Large intestine (tissue), 3 donors: Measurements from ENCODE around the gene ZNF823. TPM values are rescaled to one million over a fixed set of nuclear protein-coding genes. Genes with fewer than 3 reads are reported as not detected.

ENCODE experiments used
- DNase-seq, 2 donors: peaks; one replicate each; pipeline versions ENCODE4 v3.0.0 to v3.0.0-alpha.2; 2013
- H3K27ac ChIP-seq: one replicate; pipeline ENCODE4 v1.5.1; 2013; ENCODE audit warnings: low read length
- H3K27me3 ChIP-seq: 2 replicates; pipeline ENCODE4 v1.6.1; 2013; ENCODE audit warnings: low read length; ENCODE audit not compliant: control insufficient read depth, insufficient read depth
- H3K36me3 ChIP-seq: 2 replicates; pipeline ENCODE4 v1.6.1; 2013; ENCODE audit warnings: low read length; ENCODE audit not compliant: control insufficient read depth, insufficient read depth
- H3K4me1 ChIP-seq: one replicate; pipeline ENCODE4 v1.6.1; 2013; ENCODE audit warnings: low read length; ENCODE audit not compliant: control insufficient read depth, insufficient read depth
- H3K4me3 ChIP-seq: one replicate; pipeline ENCODE4 v1.5.1; 2013; ENCODE audit warnings: low read length
- H3K9me3 ChIP-seq: one replicate; pipeline ENCODE4 v1.6.1; 2013; ENCODE audit warnings: mild to moderate bottlenecking, low read depth, low read length, moderate library complexity; ENCODE audit not compliant: control insufficient read depth
- WGBS: methylation state at CpG from one replicate; pipeline ENCODE4 v1.1.5; 2013; ENCODE audit warnings: low lambda C conversion rate; ENCODE audit not compliant: insufficient coverage; 5-methylcytosine and 5-hydroxymethylcytosine counted together
- polyA plus RNA-seq: library from polyadenylated mRNA; unstranded; fragments of 120-200 nt; gene quantifications from one replicate; pipeline ENCODE4 v1.2.1, GENCODE V29; 2013

Gene ZNF823
- polyA plus RNA-seq, 1 donor: 7.7 TPM

DNA sequence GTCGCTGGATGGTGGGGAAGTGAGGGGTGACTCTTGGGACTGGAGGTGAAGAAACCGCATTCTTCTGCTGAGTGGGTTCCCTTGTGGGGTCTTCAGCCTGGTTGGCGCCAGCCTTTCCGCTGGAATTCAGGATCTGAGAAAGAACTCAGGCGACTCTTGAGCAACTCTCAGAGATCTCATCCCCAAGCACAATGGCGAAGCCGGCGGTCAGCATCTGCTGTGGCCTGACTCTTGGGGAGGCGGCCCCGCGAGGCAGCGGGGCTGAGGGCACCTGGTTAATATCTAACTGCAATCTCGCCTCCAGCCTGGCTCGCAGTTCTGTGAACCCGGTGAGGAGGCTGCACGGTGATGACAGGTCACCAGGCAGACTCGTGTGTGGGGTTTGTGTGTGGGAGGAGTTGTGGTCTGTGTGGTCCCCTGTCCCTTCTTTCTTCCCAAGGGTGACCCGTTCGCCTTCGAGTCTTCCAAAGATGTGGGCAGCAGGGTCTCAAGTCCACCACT lies 28.9 kb upstream of the ZNF823 start:
- H3K27ac ChIP-seq: peak overlapping the region; percentile 89
- peaks cover 11% of the 10 kb centered on the region for H3K4me1 ChIP-seq
- H3K4me3 ChIP-seq: peak overlapping the region; percentile 78
- no CpG with 5 or more reads among the region's 20 CpGs for WGBS
- H3K27me3 ChIP-seq: no peaks in the 10 kb centered on the region
- peaks cover 8% of the 10 kb centered on the region for H3K9me3 ChIP-seq
- H3K36me3 ChIP-seq: no peaks in the 10 kb centered on the region
- peak; percentile 66 to 83 for DNase-seq

DNA sequence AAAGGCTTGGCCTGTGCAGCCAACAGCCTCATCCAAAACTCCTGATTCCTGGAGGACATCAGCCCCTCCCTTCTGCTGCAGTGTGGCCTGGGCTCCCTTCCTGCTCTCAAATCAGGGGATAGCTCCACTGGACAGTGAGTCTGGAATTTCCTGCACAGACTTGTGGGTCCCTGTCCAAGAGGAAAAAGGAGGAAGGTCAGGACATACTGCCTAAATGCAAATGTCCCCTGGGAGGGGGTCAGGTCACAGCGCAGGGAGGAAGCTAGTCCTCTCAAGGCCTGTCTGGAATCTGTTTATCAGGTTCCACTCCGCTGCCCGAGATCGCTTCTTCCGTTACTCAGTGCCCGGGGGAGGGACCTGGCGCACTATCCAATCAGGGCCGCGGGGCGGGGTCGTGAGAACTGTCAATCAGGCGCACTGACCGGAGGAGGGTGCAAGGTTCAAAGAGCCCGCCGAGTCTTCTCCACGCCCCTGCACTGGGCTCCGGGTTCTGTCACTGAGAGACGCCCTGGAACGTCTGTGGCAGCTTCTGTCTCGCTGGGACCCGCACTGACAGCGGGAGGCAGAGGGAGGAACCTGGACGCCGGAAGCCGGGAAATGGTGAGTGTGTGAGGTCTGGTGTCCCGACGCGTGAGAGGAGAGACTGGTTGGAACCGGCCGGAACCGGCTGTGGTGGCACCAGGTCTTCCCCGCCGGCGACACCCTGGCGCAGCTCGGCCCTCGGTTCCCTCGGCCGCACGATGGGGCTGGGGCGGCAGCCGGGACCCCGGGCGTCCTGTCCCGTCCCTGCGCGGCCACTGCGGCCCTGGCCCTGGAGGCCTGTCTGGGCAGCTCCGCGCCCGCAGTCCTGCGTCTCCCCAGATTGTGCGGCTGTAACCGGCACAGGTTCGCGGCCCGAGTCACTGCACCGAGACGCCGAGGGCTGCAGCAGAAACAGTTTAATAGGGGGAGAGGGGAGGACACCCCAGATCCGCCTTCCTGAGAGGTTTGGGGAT lies 28.1 kb upstream of the ZNF823 start, which contains the start of gene ZNF441:
ZNF441 (plus strand) TSS at position 404 of the 995 bp plus-strand sequence; CDS start at position 598, 194 bp downstream.
- no CpG with 5 or more reads among the region's 61 CpGs for WGBS
- H3K4me3 ChIP-seq: peak within 1 kb of the TSS; percentile 78
- DNase-seq: peak; percentile 95 to 98

DNA sequence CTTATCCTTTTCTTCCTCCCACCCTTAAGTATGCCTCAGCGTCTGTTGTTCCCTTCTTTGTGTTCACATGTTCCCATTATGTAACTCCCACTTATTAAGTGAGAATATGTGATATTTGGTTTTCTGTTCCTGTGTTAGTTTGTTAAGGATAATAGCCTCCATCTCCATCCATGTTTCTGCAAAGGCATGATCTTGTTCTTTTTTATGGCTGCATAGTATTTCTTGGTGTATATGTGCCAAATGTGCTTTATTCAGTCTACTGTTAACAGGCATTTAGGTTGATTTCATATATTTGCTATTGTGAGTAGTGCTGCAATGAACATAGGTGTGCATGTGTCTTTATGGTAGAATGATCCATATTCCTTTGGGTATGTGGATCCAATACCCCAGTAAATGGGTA lies 24.9 kb upstream of the ZNF823 start:
- no peaks in the 10 kb centered on the region for H3K36me3 ChIP-seq
- 100% methylated on average over 1 of the region's 1 CpG for WGBS

More for the DNA sequence above, 28.1 kb upstream of the ZNF823 start, which contains the start of gene ZNF441:
- H3K36me3 ChIP-seq: no peaks in the 10 kb centered on the region
- H3K27ac ChIP-seq: peak within 1 kb of the TSS; percentile 89
- H3K9me3 ChIP-seq: peaks cover 8% of the 10 kb centered on the region
- peaks cover 11% of the 10 kb centered on the region for H3K4me1 ChIP-seq
- no peaks in the 10 kb centered on the region for H3K27me3 ChIP-seq

DNA sequence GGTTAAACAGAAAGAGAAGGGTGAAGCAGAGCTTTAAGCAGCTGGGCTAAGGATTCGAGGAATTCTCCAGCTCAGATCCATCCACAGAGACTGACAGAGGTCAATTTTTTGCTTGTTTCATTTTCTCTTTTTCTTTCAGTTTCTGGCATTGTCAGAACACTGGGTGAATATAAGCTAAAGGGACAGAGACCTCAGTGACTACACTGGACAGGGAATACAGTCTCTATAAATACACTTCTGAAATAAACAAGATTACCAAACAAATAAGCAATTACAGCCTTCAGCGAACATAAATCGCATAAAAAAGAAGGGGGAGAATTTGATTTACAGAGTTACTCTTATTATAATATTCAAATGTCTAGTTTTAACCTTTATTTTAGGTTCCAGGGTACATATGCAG lies 24.4 kb upstream of the ZNF823 start:
- DNase-seq: no peak
- no peaks in the 10 kb centered on the region for H3K36me3 ChIP-seq
- H3K27me3 ChIP-seq: no peaks in the 10 kb centered on the region
- H3K9me3 ChIP-seq: no peaks in the 10 kb centered on the region
- no peak overlapping the region for H3K27ac ChIP-seq
- no peak overlapping the region for H3K4me3 ChIP-seq
- peaks cover 3% of the 10 kb centered on the region for H3K4me1 ChIP-seq
- WGBS: 50% methylated on average over 1 of the region's 3 CpGs

More for the DNA sequence above, 24.9 kb upstream of the ZNF823 start:
- no peak for DNase-seq
- Histone ChIP-seq H3K27ac (no peak overlapping the region), H3K4me3 (no peak overlapping the region), H3K4me1 (peaks cover 7% of the 10 kb centered on the region), H3K9me3 (no peaks in the 10 kb centered on the region), H3K27me3 (no peaks in the 10 kb centered on the region)

DNA sequence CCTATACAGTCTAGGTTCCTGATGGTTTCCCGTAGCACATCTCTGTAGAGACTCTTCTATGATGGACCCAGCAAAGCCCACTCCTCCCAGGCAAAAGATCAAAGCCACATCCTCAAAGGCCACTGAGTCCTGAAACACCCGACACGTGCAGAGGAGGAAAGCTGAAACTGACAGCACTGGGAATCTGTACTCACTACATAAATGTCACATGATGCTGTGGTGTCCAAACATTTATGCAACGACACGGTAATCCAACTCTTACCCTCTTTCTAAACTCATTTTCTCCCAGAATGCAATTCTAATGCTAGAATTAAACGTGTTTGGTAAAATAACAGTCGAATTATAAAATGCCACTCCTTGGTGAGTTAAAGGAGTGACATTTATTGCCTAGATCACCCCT lies 21.1 kb upstream of the ZNF823 start:
- 45% methylated on average over 2 of the region's 7 CpGs for WGBS

DNA sequence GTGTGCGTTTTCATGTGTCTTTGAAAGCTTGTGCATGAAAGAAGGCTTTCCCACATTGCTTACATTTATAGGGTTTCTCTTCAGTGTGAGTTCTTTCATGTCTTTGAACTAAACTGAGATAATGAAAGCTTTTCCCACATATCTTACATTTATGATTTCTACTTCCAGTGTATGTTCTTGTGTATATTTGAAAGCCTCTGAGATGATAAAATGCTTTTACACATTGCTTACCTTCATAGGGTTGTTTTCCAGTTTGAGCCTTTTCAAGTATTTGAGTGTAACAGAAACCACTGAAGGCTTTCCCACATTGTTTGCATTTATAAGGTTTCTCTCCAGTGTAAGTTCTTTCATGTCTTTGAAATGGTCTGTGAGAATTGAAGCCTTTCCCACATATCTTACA lies 18.2 kb upstream of the ZNF823 start:
- no CpG with 5 or more reads among the region's 1 CpG for WGBS
- Histone ChIP-seq H3K9me3 (no peaks in the 10 kb centered on the region), H3K4me3 (no peak overlapping the region), H3K4me1 (no peaks in the 10 kb centered on the region), H3K36me3 (no peaks in the 10 kb centered on the region), H3K27me3 (no peaks in the 10 kb centered on the region), H3K27ac (no peak overlapping the region)
- no peak for DNase-seq

More for the DNA sequence above, 21.1 kb upstream of the ZNF823 start:
- H3K27ac ChIP-seq: no peak overlapping the region
- no peaks in the 10 kb centered on the region for H3K36me3 ChIP-seq
- no peaks in the 10 kb centered on the region for H3K27me3 ChIP-seq
- DNase-seq: no peak
- H3K4me1 ChIP-seq: no peaks in the 10 kb centered on the region
- H3K4me3 ChIP-seq: no peak overlapping the region
- H3K9me3 ChIP-seq: no peaks in the 10 kb centered on the region

DNA sequence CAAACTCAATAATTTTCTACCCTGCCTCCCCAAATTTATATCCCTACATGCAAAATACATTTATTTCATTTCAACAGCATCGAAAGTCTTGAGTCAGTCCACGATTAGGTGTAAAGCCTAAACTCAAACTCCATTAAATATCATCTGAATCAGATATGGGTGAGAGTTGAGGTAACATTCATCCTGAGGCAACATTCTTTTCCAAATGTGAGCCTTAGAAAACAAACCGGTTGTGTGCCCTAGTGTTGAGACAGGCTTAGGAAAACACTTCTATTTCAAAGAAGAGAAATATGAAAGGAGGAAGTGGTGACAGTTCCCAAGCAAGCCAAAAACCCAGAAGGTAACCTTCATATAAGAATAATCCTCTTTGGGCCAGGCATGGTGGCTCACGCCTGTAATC lies 15.9 kb upstream of the ZNF823 start:
- Histone ChIP-seq H3K27ac (no peak overlapping the region), H3K27me3 (no peaks in the 10 kb centered on the region), H3K9me3 (no peaks in the 10 kb centered on the region), H3K4me3 (no peak overlapping the region), H3K36me3 (no peaks in the 10 kb centered on the region), H3K4me1 (no peaks in the 10 kb centered on the region)
- no peak for DNase-seq
- WGBS: no CpG with 5 or more reads among the region's 4 CpGs

DNA sequence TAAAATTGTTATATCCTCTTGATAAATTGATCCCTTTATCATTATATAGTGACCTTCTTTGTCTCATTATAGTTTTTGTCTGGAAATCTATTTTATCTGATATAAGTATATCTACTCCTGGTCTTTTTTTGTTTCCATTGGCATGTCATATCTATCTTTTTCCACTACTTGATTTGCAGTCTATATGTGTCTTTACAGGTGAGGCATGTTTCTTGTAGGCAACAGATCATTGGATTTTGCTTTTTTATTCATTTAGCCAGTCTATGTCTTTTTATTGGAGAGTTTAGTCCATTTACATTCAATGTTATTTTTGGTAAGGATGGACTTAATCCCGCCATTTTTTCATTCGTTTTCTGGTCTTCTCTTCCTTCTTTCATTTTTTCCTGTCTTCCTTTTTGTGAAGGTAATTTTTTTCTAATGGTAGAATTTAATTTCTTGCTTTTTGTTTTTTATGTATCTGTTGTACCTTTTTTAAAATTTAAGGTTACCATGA lies 13.5 kb upstream of the ZNF823 start:
- Histone ChIP-seq H3K36me3 (no peaks in the 10 kb centered on the region), H3K9me3 (peaks cover 1% of the 10 kb centered on the region), H3K27me3 (no peaks in the 10 kb centered on the region), H3K4me3 (no peak overlapping the region), H3K27ac (no peak overlapping the region), H3K4me1 (no peaks in the 10 kb centered on the region)
- DNase-seq: no peak
- WGBS: 94% methylated on average over 2 of the region's 2 CpGs

DNA sequence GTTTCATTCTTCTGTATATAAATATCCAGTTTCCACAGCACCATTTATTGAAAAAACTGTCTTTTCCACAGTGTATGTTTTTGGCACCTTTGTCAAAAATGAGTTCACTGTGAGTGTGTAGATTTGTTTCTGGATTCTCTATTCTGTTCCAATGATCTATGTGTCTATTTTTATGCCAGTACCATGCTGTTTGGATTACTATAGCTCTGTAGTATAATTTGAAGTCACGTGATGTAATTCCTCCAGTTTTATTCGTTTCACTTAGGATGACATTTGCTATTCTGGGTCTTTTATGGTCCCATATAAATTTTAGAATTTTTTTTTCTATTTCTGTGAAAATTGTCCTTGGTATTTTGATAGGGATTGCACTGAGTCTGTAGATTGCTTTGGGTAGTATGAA lies 11.0 kb upstream of the ZNF823 start:
- 47% methylated on average over 2 of the region's 2 CpGs for WGBS
- DNase-seq: no peak
- no peaks in the 10 kb centered on the region for H3K4me1 ChIP-seq
- peaks cover 8% of the 10 kb centered on the region for H3K9me3 ChIP-seq
- H3K4me3 ChIP-seq: no peak overlapping the region
- H3K36me3 ChIP-seq: no peaks in the 10 kb centered on the region
- no peak overlapping the region for H3K27ac ChIP-seq
- H3K27me3 ChIP-seq: no peaks in the 10 kb centered on the region

DNA sequence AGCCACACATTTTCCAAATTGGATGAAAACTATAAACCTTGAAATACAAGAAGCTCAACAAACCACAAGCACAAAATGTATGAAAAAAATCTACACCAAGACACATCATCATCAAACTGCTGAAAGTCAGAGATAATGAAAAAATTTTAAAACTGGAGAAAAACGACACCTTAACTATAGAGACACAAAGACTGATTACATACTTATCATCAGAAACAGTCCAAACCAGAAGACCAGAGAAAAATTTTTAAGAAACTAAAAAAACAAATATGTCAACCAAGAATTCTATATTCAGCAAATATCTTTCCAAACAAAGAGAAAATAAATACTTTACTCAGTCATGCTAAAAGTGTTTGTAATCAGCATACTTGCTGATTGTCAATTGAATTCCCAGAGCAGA lies 8.5 kb upstream of the ZNF823 start:
- no peak for DNase-seq
- Histone ChIP-seq H3K4me1 (no peaks in the 10 kb centered on the region), H3K9me3 (peaks cover 8% of the 10 kb centered on the region), H3K27ac (no peak overlapping the region), H3K36me3 (no peaks in the 10 kb centered on the region), H3K27me3 (no peaks in the 10 kb centered on the region), H3K4me3 (no peak overlapping the region)
- 80% methylated on average over 1 of the region's 1 CpG for WGBS
